Stimulated activated CD8-positive, alpha-beta memory T cell treated with anti-CD3 and anti-CD28 coated beads, Interleukin-12 subunit alpha, Interleukin-12 subunit beta, amount 100 ng/mL, for 24 hours (primary cell): Measurements from ENCODE around the gene PTPRT.
"Not testable (repeated sequence)": the region's sequence is repeated elsewhere in the genome, so short reads cannot be mapped to it uniquely, and the experiment has no call there.

Experiments used
- DNase-seq: peaks from one replicate; pipeline ENCODE4 v3.0.0-alpha.2; 2020; ENCODE audit errors: extremely low read depth

PTPRT gene

DNA sequence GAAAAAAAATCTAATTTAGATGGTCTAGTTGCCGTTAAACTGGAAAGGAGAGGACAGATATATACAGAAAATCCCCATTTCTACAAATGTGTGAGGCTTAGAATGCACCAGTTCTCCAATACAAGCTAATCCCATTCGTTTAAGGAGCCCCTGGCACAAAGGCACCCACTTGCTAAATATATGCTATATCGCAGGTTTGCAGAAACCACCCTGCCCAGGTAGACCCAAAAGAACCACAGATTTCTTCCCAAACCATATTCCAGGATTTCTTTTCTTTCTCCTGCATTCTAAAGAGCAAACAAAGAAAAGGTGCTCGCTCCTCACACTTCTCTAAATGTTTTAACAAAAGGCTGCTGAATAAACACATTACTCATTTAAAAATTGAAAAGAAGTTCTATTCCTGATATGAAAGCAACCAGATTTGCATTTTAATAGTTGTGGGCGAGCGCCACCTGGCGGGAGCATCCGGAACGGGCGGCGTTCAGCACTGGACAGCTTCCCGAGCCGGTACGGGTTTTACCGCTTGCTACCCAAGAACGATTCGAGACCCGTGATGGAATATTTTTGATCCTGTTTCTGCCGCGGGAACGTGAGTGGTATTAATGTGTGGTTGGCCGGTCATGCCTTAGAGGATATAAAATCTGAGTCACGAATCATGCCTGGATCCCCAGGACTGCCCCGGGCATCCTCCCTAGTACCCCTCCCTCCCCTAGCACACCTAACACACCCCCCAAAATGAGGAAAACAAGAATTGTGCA is 2.1 kb downstream of the PTPRT start:
- DNase-seq, result peak; percentile 21

DNA sequence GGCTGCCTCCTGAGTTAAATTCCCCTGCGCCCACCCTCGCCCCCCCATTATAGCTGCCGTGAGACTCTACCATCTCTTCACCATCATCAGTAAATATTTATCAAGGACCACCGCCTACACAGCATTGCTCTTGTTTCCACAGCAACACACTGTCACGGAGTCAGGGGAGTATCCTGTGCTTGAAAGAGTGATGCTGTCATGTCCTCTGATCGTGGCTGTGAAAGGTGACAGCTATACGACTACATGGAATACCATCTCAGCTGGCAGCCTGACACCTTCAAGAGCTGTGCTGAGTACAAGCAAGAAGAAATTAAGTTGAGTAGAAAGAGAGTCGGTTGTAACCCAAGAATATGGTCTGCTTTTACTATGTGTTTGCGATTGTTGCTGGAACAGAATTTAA is 3.4 kb downstream of the PTPRT start:
- no peak for DNase-seq

DNA sequence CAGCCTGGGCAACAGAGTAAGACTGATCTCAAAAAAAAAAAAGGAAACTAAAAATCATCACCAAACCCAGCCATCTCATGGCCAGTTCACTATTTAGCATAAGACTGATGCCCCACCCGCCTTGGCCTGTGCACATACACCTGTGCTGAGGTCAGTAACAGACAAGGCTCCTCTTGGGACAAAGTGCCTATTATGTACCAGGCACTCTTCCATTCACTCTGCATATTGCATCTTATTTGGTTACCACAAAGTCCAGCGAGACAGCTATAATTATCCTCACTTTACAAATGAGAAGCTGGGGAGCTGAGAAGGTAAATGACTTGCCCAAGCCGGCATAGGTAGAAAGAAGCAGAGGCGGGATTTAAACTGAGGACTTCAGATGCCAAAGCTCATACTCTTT is 3.8 kb downstream of the PTPRT start:
- no peak for DNase-seq

DNA sequence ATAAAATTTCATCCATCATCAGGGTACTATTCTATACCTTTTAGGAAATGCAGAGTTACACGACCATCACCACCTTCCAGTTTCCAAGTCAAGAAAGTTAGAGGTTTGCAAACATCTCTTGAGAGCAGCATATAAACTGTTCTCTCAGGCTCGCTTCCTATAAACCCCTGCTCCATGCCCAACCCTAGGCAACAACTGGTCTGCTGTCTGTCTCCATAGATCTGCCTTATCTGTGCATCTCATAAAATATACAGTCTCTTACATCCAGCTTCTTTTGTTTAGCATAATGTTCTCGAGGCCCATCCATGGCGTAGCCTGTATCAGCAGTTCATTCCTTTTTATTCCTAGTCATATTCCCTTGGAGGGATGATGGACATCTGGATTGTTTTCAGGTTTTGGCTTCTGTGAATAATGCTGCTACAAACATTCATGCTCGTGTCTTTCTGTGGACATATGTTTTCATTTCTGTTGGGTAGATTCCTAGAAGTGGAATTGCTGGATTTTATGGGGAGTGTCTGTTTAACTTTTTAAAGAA is 6.1 kb downstream of the PTPRT start:
- no peak for DNase-seq

DNA sequence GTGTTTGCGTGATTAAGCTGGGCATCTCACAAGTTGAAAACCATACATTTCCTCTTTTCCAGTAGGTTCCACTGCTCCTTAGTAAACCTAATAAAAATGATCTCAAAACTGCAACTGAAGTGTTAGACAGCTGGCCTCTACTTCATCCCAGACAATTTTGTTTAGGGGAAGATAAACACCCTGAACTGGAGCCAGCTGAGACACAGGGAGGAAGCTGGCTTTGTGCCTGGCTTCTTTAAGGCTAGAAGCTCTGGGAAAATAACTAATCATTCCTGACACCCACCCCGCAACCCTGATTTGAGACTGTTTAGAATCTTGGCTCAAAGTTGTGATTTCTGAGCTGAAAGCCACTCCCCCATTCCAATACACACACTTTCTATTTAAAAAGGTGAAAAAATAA is 11.6 kb downstream of the PTPRT start:
- DNase-seq, result no peak

DNA sequence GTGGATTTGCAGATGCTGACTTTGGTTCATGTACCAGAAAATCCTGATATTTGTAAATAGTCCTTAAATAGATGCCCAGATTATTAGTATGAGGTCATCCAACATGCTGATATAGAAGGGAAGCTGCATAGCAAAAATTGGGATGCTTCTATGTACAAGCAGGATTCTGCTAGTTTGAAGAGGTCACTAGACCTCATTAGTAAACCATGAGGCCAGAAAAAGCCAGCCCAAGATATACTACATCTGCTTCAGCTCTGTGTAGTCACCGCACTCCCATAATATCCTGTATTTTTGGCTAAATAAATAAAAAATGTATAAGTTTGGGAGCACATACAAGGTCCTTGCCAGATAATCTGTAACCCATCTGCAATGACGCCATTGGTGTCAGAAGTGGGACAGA is 13.0 kb downstream of the PTPRT start:
- no peak for DNase-seq

DNA sequence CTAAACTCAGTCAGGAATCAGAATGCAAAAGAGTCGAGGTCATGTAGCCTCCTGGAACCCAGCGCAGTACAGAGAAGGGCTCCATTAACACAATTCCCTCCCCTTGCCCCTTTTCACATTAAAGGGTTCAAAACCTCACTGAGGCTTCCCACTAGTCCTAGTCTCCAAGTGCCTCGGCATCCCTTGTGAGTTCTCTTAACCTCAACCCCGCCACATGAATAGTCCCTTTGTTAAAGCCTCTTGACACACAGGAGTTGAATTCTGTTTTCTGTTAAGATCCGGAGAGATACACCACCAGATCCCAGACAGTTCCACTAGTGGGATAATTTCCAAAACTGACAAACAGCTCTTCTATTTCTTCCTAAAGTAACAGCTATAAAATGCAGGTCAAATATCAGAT is 17.8 kb downstream of the PTPRT start:
- no peak for DNase-seq

DNA sequence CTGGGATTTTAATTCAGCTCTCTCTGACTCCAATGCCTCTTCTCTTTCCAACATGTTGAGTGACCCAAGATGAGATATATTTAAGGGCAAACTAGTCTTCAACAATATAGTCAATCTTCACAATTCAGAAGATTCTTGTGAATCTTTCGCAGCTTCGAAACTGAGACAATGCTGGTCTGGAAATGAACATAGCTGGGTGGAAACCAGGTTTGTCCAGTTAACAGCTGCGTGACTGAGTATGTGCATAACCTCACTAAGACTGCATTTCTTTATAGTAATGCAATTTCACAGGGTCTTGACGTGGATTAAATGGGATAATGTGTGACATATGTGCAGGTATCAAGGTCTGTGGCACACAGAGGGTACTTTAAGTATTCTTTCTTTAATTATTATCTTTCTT is 18.9 kb downstream of the PTPRT start:
- DNase-seq, result no peak

DNA sequence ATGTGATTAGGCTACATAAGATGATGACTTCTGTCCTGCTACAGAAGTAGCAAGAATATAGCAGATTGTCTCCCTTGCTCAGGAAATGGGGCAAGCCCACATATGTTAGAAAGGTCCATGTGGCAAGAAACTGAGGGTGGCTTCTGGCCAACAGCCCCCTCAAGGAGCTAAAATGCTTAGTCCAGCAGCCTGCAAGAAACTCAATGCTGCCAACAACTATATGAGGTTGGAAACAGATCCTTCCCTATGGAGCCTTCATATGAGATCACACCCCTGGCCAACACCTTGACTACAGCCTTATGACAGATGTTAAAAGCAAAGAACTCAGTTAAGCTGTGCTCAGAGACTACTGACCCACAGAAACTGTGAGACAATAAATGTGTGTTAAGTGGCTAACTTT is 22.1 kb downstream of the PTPRT start:
- no peak for DNase-seq

DNA sequence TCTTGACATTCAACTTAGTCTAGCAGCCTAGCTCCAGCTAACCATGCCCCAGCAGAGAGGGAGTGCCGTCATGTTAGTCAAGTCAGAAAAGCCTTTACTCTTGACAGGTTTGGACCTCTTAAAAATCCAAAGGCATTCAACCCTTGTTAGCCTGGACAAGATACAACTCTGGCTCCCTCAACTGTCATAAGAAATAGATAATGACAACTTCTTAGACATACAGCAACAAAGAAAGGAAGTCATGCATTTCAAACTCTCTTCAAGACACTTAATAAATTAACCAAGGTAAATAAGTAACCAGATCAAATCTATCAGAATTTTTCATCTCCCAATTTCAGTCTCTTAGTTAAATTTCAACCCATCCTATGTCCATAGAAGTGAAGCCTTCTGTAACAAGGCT is 22.7 kb downstream of the PTPRT start:
- no peak for DNase-seq

DNA sequence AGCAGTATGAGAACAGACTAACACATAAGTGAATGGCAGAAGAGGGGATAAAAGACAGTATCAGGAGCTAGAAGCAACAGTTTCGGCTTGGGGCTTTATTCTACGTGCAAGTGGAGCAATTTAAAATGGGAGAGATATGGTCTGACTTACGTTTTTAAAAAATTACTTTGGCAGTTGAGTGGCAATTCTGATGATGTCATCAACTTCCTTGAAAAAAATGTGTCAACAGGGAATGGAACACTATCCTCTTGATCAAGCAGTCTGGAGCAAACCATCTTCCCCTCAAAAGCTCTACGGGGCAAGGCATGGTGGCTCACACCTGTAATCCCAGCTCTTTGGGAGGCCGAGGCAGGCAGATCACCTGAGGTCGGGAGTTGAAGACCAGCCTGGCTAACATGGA is 24.1 kb downstream of the PTPRT start:
- DNase-seq, result no peak

DNA sequence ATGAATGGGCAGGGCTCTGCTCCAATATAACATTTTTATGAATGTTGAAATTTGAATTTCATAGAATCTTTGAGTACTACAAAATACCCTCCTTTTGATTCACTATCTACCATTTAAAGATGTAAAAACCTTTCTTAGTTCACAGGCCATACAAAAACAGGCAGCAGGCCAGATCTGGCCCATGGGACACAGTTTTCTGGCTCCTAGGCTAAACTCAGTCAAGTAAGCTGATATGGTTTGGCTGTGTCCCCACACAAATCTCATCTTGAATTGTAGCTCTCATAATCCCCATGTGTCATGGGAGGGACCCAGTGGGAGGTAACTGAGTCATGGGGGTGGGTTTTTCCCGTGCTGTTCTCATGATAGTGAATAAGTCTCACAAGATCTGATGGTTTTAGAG is 25.0 kb downstream of the PTPRT start:
- DNase-seq, result not testable (repeated sequence)

DNA sequence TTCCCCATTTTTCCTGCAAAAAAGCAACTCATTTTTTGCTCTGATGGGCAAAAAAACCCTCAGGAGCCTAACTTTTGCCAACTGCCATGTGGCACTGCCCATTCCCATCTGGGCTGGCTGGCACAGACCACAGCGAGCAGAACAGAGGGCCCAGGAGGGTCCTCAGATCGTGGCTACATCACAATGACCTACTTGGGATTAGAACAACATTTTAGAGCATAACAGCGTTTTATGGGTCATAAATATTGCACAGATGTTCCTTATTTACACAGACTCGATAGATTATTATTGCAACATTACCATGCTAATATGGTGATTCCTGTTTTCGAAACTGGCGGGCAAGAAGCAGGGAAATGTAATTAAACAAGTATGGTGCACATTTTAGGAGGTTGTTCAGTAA is 28.0 kb downstream of the PTPRT start:
- no peak for DNase-seq

DNA sequence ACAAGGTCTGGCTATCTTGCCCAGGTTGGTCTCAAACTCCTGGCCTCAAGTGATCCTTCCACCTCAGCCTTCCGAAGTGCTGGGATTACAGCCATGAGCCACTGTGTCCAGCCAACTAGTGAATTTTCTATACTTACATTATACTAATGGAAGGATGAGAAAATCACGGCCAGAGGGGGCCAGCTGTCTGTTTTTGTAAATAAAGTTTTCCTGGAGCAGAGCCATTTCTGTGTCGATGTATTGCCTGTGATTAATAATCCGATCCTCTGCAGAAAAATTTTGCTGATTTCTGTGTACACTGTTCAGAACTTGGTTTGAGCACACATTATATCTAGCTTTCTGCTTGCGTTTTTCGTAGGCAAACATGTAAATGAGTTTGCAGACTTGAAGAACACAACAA is 28.8 kb downstream of the PTPRT start:
- DNase-seq, result no peak

DNA sequence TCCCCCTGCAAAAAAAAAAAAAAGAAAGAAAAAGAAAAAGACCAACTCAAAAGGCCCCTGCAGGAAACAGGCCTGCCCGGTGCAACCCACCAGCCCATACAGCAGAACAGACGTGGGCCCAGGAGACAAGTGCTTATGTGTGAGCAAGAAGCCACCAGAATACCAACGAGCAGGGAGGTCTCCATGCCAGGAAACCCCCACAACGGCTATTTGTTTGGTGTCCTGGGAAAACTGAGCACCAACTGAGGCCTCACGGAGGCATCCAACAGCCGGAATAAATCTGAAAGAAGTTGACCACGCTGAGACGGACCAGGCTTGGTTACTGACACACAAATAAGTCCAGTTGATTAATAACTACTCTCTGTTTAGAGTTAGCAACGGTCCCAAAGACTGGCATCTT is 29.7 kb downstream of the PTPRT start:
- no peak for DNase-seq

DNA sequence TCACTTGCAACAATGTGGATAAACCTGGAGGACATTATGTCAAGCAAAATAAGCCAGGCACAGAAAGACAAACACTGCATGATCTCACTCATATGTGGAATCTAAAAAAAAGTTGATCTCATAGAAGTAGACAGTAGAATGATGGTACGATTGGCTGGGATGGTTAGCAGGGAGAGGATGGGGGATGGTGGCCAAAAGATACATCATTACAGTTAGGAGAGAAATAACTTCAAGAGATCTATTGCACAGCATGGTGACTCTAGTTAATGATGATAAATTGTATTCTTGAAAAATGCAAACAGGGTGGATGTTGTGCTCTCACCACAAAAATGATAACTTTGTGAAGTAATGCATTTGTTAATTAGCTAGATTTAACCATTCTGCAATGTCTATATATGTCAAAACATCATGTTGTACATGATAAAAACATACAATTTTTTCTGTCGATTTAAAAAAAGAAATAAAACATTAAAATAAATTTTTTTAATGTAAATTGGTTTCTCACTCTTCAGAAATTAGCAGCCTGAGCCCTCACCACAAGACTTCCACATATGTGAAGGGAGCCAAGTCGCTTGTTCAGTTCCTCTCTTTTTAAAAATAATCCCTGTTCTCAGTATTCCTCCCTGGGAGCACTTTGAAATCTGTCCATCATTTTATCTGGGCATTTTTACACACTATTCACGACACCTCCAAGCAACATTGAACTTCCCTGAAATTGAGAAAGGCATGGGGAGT is 34.2 kb downstream of the PTPRT start:
- DNase-seq, result no peak

DNA sequence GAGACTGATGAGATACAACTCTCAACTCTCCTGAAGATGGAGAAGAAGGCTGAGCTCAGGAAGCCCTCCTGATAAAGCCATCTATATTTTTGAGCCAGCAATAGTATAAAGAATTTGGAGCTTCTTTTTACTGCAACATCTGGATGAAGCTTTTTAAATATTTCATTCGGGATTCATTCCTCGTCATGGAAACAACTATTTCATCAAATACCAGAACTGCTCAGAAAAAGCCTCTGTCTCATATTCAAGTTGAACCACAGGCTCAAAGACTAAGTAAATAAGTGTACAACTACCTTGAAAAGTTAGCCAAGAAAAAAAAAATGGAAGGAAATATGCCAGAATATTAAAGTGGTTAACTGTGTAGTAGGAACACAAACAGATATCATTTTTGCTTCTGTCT is 37.8 kb downstream of the PTPRT start:
- no peak for DNase-seq

DNA sequence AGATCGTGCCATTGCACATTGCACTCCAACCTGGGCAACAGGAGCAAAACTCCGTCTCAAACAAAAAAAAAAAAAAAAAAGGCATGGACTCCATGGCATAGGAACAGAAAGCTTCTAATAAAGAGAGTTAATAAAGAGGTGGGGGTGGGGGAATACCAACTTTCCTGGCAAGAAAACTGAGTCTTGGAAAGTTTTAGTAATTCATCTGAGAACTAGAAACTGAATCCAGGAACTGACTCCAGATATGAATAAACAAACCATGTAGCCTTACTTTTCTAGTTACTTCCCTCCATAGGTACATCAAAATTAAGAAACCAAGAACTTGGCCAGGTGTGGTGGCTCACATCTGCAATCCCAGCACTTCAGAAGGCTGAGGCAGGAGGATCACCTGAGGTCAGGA is 38.5 kb downstream of the PTPRT start:
- no peak for DNase-seq

DNA sequence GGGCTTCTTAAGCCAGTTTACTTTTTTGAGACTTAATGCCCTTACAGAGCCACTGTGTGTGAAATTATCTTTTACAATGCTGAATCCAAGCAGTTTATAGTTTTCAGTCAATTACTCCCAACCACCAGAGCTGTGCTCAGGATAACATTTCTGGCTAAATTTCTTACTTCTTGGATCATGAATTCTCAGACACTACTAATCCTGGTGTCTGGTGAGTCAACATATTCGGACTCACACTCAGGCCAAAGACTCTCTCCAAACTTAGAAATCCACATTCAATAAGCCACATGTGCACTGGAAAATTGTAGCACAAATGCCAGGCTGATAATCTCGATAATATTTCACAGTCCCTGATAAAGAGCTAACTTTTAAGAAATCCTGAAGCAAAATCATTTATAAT is 49.0 kb downstream of the PTPRT start:
- DNase-seq, result no peak

DNA sequence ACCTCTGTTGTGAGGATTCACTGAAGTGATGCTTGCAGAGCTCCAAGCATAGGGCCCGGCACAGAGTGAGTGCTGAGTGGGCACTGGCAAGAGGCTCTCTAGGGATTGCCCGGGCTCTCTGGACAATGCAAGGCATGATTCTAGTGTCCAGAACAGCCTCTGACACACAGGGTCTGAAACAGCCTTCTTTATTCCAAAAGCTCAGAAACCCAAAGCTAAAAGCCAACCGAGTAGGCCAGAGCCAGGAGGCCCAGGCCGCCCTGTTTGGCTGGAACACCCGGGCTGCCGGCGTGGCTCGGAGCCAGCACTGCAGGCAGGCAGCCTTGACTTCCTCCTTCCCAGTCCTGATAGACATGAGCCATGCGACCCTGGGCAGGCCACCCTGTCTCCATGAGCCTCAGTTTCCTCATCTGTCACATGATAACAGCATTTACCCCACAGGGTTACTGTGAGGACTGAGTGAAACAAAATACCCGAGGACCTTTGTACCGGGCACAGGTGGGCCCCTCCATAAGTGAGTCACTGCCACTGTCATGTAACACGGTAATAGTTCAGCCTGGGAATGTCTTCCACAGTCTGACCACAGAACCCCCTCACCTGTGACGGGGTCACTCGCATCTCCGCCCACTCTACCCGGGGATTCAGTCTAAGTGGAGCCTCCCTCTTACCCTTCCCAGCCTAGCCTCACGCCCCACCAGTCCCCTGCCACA is 51.5 kb downstream of the PTPRT start:
- no peak for DNase-seq

DNA sequence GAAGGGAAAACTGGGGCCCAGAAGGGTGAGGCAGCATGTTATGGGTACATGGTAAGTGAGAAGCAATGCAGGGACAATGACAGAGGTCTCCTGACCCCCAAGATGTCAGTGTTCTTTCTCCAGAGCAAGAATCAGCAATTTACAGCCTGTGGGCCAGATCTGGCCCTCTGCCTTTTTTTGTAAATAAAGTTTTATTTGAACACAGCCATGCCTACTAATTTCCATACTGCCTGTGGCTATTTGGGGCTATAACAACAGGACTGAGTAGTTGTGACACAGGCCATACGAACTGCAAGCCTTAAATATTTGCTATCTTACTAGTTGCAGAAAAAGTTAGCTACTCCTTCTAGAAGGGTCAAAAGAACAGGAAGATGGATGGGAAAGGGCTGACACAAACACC is 52.5 kb downstream of the PTPRT start:
- no peak for DNase-seq

DNA sequence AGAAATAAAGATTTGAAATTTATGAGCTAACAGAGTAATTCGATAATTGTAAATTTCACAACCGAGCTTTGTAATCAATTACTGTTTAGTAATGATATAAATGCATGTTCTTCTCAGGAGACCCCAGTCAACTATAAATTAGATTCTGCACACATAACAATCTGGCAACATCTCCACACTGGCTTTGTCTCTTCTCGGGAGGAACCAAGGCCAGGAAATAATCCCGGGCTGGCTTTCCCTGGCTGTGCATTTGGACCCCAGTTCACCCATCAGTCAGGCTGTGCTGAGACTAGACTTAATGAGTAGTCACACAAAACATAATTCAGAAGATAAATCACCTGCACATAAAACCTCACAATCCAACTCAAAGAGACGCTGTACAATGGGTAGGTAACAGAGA is 65.5 kb downstream of the PTPRT start:
- no peak for DNase-seq

DNA sequence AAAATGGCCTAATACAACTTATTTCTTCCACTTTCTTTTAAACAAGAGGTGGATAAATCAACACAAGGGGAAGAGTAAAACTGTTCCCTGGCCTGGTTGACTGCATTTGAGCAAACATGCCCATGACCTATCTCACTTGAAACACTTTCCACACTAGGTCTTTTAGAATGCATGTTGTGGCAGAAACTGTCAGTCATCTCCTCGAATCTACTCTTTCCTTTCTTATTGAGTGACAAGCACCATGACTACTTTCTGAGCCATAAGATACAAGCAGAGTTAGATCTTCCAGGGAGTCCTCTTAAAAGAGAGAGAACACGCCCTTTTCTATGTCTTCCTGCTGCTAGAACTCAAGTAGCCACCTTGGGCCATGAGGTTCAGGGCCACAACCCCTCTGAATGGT is 66.5 kb downstream of the PTPRT start:
- DNase-seq, result no peak
